ENCODE results near the gene TAF1D. TPM values are rescaled to one million over a fixed set of nuclear protein-coding genes. Genes with fewer than 3 reads are reported as not detected.

The TAF1D gene
- total RNA-seq, 1 experiment from 2014 or later = 165 TPM

DNA sequence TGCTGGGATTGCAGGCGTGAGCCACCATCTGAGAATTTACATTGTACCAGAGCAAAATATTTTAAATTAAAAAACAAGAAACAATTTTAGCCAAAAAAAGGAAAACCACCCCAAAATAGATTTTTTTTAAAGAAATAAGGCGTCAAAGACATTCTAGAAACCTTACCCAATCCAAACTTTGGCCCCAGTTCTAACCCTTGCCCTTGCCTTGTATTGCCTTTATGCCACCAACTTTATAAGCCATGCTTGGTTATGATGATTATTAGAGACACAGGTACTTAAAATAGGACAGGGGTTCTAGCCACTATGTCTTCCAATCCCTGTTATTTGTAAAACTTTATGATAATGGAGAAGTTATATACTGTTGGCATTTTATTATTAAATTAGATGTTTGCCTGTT, 11.9 kb upstream of the TAF1D start:
- H3K4me1 ChIP-seq (ENCODE audit: control insufficient read depth, insufficient read depth, low read length) = no peaks in the 10 kb centered on the region
- ChIA-PET CTCF (no interaction called here), POLR2A (interaction anchor here (0.7 kb wide), 1 partner anchor 13 kb away, joined by 3 read pairs; no protein-coding TSS in a partner anchor)
- no peak for DNase-seq (ENCODE audit: low read depth, low spot score)
- no peak overlapping the region for H3K4me3 ChIP-seq (ENCODE audit: low read depth in 2 of 2, low read length in 2 of 2)
- H3K9me3 ChIP-seq (ENCODE audit: control insufficient read depth, insufficient read depth, low read depth, low read length) = no peaks in the 10 kb centered on the region
- no peaks in the 10 kb centered on the region for H3K36me3 ChIP-seq (ENCODE audit: control insufficient read depth, insufficient read depth, low read length)
- ATAC-seq = no peak
- H3K27ac ChIP-seq (ENCODE audit: low read length) = no peak overlapping the region
- BruUV-seq (replicated peaks) = no TSS peak
- no peaks in the 10 kb centered on the region for H3K27me3 ChIP-seq (ENCODE audit: control insufficient read depth, insufficient read depth, low read length)
- in situ Hi-C loops (cut with HindIII; ENCODE audit: low pct_unique_long_range_greater_than_20kb, low sequenced_read_pairs) = no loop called here
- TF ChIP-seq TCF7L2 (IDR thresholded peaks at IDR 0.05; ENCODE audit: low read depth, low read length) = no peak
- TF ChIP-seq, protein P1, sequence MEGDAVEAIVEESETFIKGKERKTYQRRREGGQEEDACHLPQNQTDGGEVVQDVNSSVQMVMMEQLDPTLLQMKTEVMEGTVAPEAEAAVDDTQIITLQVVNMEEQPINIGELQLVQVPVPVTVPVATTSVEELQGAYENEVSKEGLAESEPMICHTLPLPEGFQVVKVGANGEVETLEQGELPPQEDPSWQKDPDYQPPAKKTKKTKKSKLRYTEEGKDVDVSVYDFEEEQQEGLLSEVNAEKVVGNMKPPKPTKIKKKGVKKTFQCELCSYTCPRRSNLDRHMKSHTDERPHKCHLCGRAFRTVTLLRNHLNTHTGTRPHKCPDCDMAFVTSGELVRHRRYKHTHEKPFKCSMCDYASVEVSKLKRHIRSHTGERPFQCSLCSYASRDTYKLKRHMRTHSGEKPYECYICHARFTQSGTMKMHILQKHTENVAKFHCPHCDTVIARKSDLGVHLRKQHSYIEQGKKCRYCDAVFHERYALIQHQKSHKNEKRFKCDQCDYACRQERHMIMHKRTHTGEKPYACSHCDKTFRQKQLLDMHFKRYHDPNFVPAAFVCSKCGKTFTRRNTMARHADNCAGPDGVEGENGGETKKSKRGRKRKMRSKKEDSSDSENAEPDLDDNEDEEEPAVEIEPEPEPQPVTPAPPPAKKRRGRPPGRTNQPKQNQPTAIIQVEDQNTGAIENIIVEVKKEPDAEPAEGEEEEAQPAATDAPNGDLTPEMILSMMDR (IDR thresholded peaks at IDR 0.05) = no peak
- no peak for TF ChIP-seq SIN3A (IDR thresholded peaks at IDR 0.05; ENCODE audit: borderline replicate concordance, insufficient read depth, low read depth, low read length)
- TF ChIP-seq REST (IDR thresholded peaks at IDR 0.05; ENCODE audit: insufficient read depth in 1 of 2, low read depth in 2 of 2, low read length in 1 of 2) = no peak
- no peak for TF ChIP-seq POLR2AphosphoS5 (IDR thresholded peaks at IDR 0.05; ENCODE audit: low read depth, low read length)
- intact Hi-C loops (cut with micrococcal nuclease; ENCODE audit: unreplicated experiment) = no loop called here

GRCh38 chr11:93751001-93751400, 9.7 kb upstream of the TAF1D start:
- Histone ChIP-seq H3K4me3 (ENCODE audit: low read depth in 2 of 2, low read length in 2 of 2) (no peak overlapping the region), H3K4me1 (ENCODE audit: control insufficient read depth, insufficient read depth, low read length) (no peaks in the 10 kb centered on the region; the same call in 1 of the 2 replicates), H3K27ac (ENCODE audit: low read length) (no peak overlapping the region), H3K9me3 (ENCODE audit: control insufficient read depth, insufficient read depth, low read depth, low read length) (no peaks in the 10 kb centered on the region), H3K36me3 (ENCODE audit: control insufficient read depth, insufficient read depth, low read length) (no peaks in the 10 kb centered on the region), H3K27me3 (ENCODE audit: control insufficient read depth, insufficient read depth, low read length) (no peaks in the 10 kb centered on the region)
- POLR2A ChIA-PET = interaction anchor here (0.7 kb wide), 1 partner anchor 674 kb away, joined by 12 read pairs; no protein-coding TSS in a partner anchor
- in situ Hi-C loops (cut with HindIII; ENCODE audit: low pct_unique_long_range_greater_than_20kb, low sequenced_read_pairs) (no loop called here), intact Hi-C loops (cut with micrococcal nuclease; ENCODE audit: unreplicated experiment) (no loop called here)
- TF ChIP-seq POLR2AphosphoS5 (IDR thresholded peaks at IDR 0.05; ENCODE audit: low read depth, low read length) (no peak), SIN3A (IDR thresholded peaks at IDR 0.05; ENCODE audit: borderline replicate concordance, insufficient read depth, low read depth, low read length) (no peak), REST (IDR thresholded peaks at IDR 0.05; ENCODE audit: insufficient read depth in 1 of 2, low read depth in 2 of 2, low read length in 1 of 2) (no peak), TCF7L2 (IDR thresholded peaks at IDR 0.05; ENCODE audit: low read depth, low read length) (no peak)
- TF ChIP-seq, protein P1 (IDR thresholded peaks at IDR 0.05) = no peak
- DNase-seq (ENCODE audit: low read depth, low spot score) (no peak), ATAC-seq (no peak)
- no TSS peak for BruUV-seq (replicated peaks)
- CTCF ChIA-PET = no interaction called here
